PC-9 (cell line): Measurements from ENCODE around the gene LDAH.

ENCODE experiments used
- EZH2 ChIP-seq: fragments of 200-600 bp; sonication (generic); IDR thresholded peaks from 2 replicates; pipeline ENCODE4 v1.8.0; 2017; ENCODE audit warnings: antibody characterized with exemption, low read depth
- TF ChIP-seq, protein P1 (sequence below): fragments of 200-600 bp; sonication (generic); conservative IDR thresholded peaks from 2 replicates; pipeline ENCODE4 v1.6.1; 2017; ENCODE audit warnings: mixed run types, antibody characterized with exemption, mild to moderate bottlenecking, moderate library complexity

DNA sequence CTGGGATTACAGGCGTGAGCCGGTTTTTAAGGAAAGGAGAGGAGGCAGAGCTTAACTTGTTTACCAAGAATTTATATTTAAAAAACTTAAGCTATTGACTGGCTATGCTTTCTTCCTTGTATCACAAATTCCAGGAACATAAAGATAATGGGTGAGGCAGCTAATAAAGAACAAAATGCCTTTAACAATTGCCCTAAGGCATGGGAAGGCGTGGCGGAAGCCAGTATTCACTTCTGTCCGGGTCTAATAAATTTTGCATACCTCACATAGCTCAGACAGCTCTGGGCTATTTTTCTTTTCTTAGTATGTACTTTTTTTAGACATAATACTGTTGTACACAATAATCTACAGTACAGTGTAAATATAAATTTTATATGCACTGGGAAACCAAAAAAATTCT is 1.0 kb upstream of the LDAH start:
- TF ChIP-seq, protein P1, sequence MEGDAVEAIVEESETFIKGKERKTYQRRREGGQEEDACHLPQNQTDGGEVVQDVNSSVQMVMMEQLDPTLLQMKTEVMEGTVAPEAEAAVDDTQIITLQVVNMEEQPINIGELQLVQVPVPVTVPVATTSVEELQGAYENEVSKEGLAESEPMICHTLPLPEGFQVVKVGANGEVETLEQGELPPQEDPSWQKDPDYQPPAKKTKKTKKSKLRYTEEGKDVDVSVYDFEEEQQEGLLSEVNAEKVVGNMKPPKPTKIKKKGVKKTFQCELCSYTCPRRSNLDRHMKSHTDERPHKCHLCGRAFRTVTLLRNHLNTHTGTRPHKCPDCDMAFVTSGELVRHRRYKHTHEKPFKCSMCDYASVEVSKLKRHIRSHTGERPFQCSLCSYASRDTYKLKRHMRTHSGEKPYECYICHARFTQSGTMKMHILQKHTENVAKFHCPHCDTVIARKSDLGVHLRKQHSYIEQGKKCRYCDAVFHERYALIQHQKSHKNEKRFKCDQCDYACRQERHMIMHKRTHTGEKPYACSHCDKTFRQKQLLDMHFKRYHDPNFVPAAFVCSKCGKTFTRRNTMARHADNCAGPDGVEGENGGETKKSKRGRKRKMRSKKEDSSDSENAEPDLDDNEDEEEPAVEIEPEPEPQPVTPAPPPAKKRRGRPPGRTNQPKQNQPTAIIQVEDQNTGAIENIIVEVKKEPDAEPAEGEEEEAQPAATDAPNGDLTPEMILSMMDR: no peak
- TF ChIP-seq EZH2: no peak
